Endothelial cell of umbilical vein (primary cell): ENCODE data around the gene MAST4. TPM values are rescaled to one million over a fixed set of nuclear protein-coding genes. Genes with fewer than 3 reads are reported as not detected.

Experiments
- BruUV-seq: library from RNA; stranded (reverse); fragments of 400-500 nt; replicated peaks from 2 replicates; lab custom pipeline; 2021; lab: Mats Ljungman, UMichigan
- CTCF ChIA-PET: fragments of 300-600, 350-600 bp; sonication (Branson Sonifier 250); formaldehyde crosslinking; loops from one replicate; lab custom pipeline; 2021; ENCODE audit warnings: antibody characterized with exemption, inconsistent platforms; lab: Charles Lee
- POLR2A ChIA-PET: fragments of 300-600, 350-600 bp; sonication (Branson Sonifier 250); formaldehyde crosslinking; loops from one replicate; lab custom pipeline; 2021; ENCODE audit warnings: antibody characterized with exemption, inconsistent platforms; lab: Charles Lee
- DNase-seq: peaks from one replicate; pipeline ENCODE4 v3.0.0-alpha.2; 2011; ENCODE audit warnings: low read depth, low spot score
- FAIRE-seq: peaks from 2 replicates; lab custom pipeline; 2011; peaks lifted over from hg19 to GRCh38; lab: Jason Lieb, UNC
- H2AFZ ChIP-seq: 2 replicates; pipeline ENCODE4 v1.6.0; 2012; ENCODE audit warnings: low read depth, low read length, control low read depth, inconsistent platforms
- H3K27ac ChIP-seq: 2 replicates; pipeline ENCODE4 v1.5.1; 2011; ENCODE audit warnings: low read depth, mild to moderate bottlenecking, control low read depth, low read length, moderate library complexity; ENCODE audit not compliant: insufficient read depth
- H3K27me3 ChIP-seq, 2 experiments: 2 replicates each; pipeline versions ENCODE4 v1.6.0 to v1.6.1; 2011; ENCODE audit warnings: low read length in 2 of 2, mixed read lengths in 1 of 2; ENCODE audit not compliant: control insufficient read depth in 2 of 2, insufficient read depth in 2 of 2
- H3K36me3 ChIP-seq, 2 experiments: 2 replicates in 1 of 2; 3 replicates in 1 of 2; pipeline ENCODE4 v1.5.1; 2011; ENCODE audit warnings: low read length in 2 of 2, mild to moderate bottlenecking in 1 of 2, moderate library complexity in 1 of 2; ENCODE audit not compliant: control insufficient read depth in 2 of 2, insufficient read depth in 2 of 2; ENCODE audit errors: extremely low read depth in 1 of 2
- H3K4me1 ChIP-seq: 3 replicates; pipeline ENCODE4 v1.5.1; 2011; ENCODE audit warnings: mild to moderate bottlenecking, low read length; ENCODE audit not compliant: control insufficient read depth, insufficient read depth; ENCODE audit errors: extremely low read depth
- H3K4me2 ChIP-seq: 2 replicates; pipeline ENCODE4 v1.6.1; 2011; ENCODE audit warnings: low read length, control low read depth, mixed read lengths; ENCODE audit not compliant: insufficient read depth
- H3K4me3 ChIP-seq, 3 experiments: fragments of 200-600 bp in 1 of 3; sonication (generic), shearing (Covaris generic) in 1 of 3; replicated peaks in 1 of 3; 2 replicates each; pipeline ENCODE4 v1.5.1; 2011 to 2016; ENCODE audit warnings: control low read depth in 3 of 3, low read length in 3 of 3, mild to moderate bottlenecking in 2 of 3, inconsistent platforms in 1 of 3, low read depth in 1 of 3, moderate library complexity in 1 of 3; ENCODE audit not compliant: insufficient read depth in 1 of 3
- H3K79me2 ChIP-seq: 2 replicates; pipeline ENCODE4 v1.6.0; 2012; ENCODE audit warnings: low read length, inconsistent platforms; ENCODE audit not compliant: control insufficient read depth, insufficient read depth
- H3K9ac ChIP-seq: replicated peaks from 2 replicates; pipeline ENCODE3; 2011; ENCODE audit warnings: low read length, control low read depth; ENCODE audit not compliant: insufficient read depth; ENCODE audit errors: extremely low read depth
- H3K9me1 ChIP-seq: replicated peaks from 3 replicates; pipeline ENCODE4 v1.6.0; 2011; ENCODE audit warnings: mild to moderate bottlenecking, low read length; ENCODE audit not compliant: control insufficient read depth, insufficient read depth; ENCODE audit errors: extremely low read depth
- H3K9me3 ChIP-seq: replicated peaks from 2 replicates; pipeline ENCODE4 v1.5.1; 2012; ENCODE audit warnings: low read length, inconsistent platforms; ENCODE audit not compliant: control insufficient read depth, insufficient read depth
- H4K20me1 ChIP-seq: replicated peaks from 2 replicates; pipeline ENCODE3; 2011; ENCODE audit warnings: mild to moderate bottlenecking, low read length; ENCODE audit not compliant: control insufficient read depth, insufficient read depth; ENCODE audit errors: extremely low read depth
- EZH2 ChIP-seq: IDR thresholded peaks from 2 replicates; pipeline ENCODE4 v1.6.1; 2012; ENCODE audit warnings: borderline replicate concordance, low read depth, mild to moderate bottlenecking, moderate library complexity, low read length, inconsistent platforms; ENCODE audit not compliant: severe bottlenecking
- FOS ChIP-seq: IDR thresholded peaks from 2 replicates; pipeline ENCODE4 v1.6.1; 2011; ENCODE audit warnings: mild to moderate bottlenecking, low read length, moderate library complexity, borderline replicate concordance; ENCODE audit not compliant: insufficient read depth
- GATA2 ChIP-seq: IDR thresholded peaks from 2 replicates; pipeline ENCODE4 v1.7.0; 2011; ENCODE audit warnings: low read depth, mild to moderate bottlenecking, moderate library complexity, mixed read lengths, low read length; ENCODE audit not compliant: insufficient read length, insufficient read depth
- JUN ChIP-seq: IDR thresholded peaks from 2 replicates; pipeline ENCODE4 v1.6.1; 2011; ENCODE audit warnings: borderline replicate concordance, low read depth; ENCODE audit not compliant: insufficient read length, insufficient read depth
- MAX ChIP-seq: IDR thresholded peaks from 2 replicates; pipeline ENCODE4 v1.6.1; 2011; ENCODE audit not compliant: insufficient read depth, insufficient read length
- MYC ChIP-seq: IDR thresholded peaks from one replicate; pipeline ENCODE4 v1.6.1; 2011; ENCODE audit warnings: mild to moderate bottlenecking, low read depth, low read length
- POLR2A ChIP-seq: IDR thresholded peaks from 2 replicates; pipeline ENCODE4 v1.6.1; 2012; ENCODE audit warnings: low read depth, mild to moderate bottlenecking, control low read depth, low read length
- POLR2AphosphoS5 ChIP-seq: IDR thresholded peaks from 2 replicates; pipeline ENCODE4 v1.6.1; 2012; ENCODE audit warnings: low read depth, mild to moderate bottlenecking, control low read depth, low read length, moderate library complexity; ENCODE audit not compliant: insufficient read depth
- dilution Hi-C: fragments of 300-500 bp; cut with MboI; formaldehyde crosslinking; loops from one replicate; pipeline ENCODE4 v1.15.0; 2019; ENCODE audit warnings: low sequenced_read_pairs; ENCODE audit not compliant: extremely low pct_ligation_motif_present
- intact Hi-C: fragments of 100-400 bp; cut with micrococcal nuclease; formaldehyde crosslinking; loops from one replicate; pipeline ENCODE4 v1.10.0; 2022
- polyA plus RNA-seq, 4 experiments: library from polyadenylated mRNA; depleted of rRNA in 3 of 4; stranded (reverse) in 3 of 4; unstranded in 1 of 4; fragments of >200 nt; gene quantifications; 2 replicates each; pipeline versions ENCODE4 v1.2.1 to v1.2.3, GENCODE V29; 2011 to 2012; ENCODE audit warnings: missing spikeins in 1 of 4
- total RNA-seq: library from RNA; stranded (reverse); gene quantifications from 2 replicates; pipeline ENCODE4 v1.2.3, GENCODE V29; 2021
- TF ChIP-seq, protein P1 (sequence below), 2 donors: IDR thresholded peaks; 1 replicate in 1 of 2; 2 replicates in 1 of 2; pipeline ENCODE4 v1.5.1; 2011; ENCODE audit warnings: low read length in 2 of 2, mild to moderate bottlenecking in 2 of 2, moderate library complexity in 2 of 2, control low read depth in 1 of 2, inconsistent platforms in 1 of 2, low read depth in 1 of 2; ENCODE audit not compliant: insufficient read depth in 1 of 2; ENCODE audit errors: extremely low read depth in 1 of 2

MAST4 gene
- total and polyA plus RNA-seq, 2 donors (not counting 3 experiments of a cell fraction or from before 2014, with no cell fraction given) = 40.2 to 116 TPM

GRCh38 chr5:67196537-67197059, 600.4 kb downstream of the MAST4 start, which contains the start of gene CD180:
TSS of gene CD180 (minus strand) at chr5:67196799. CDS start at chr5:67196641, 158 bp downstream.
- H2AFZ ChIP-seq = no peak within 1 kb of the TSS
- H3K9ac ChIP-seq = no peak within 1 kb of the TSS
- no peaks in the 10 kb centered on the region for H4K20me1 ChIP-seq
- no peak for TF ChIP-seq POLR2A
- TF ChIP-seq MYC = no peak
- intact Hi-C loops (no loop called here), dilution Hi-C loops (no loop called here)
- H3K4me3 ChIP-seq = no peak within 1 kb of the TSS
- no peak within 1 kb of the TSS for H3K4me2 ChIP-seq
- peaks cover 3% of the 10 kb centered on the region for H3K4me1 ChIP-seq
- no peak for FAIRE-seq
- H3K9me3 ChIP-seq = no peaks in the 10 kb centered on the region
- no peaks in the 10 kb centered on the region for H3K27me3 ChIP-seq
- no peak for DNase-seq
- no peak within 1 kb of the TSS for H3K27ac ChIP-seq
- H3K36me3 ChIP-seq = no peaks in the 10 kb centered on the region
- CTCF ChIA-PET = interaction anchor here (0.6 to 1.5 kb wide), 2 partner anchors 12 to 24 kb away, joined by 3 to 4 read pairs; no protein-coding TSS in a partner anchor
- POLR2A ChIA-PET = no interaction called here
- H3K79me2 ChIP-seq = no peaks in the 10 kb centered on the region
- BruUV-seq = no TSS peak
- no peaks in the 10 kb centered on the region for H3K9me1 ChIP-seq

DNA sequence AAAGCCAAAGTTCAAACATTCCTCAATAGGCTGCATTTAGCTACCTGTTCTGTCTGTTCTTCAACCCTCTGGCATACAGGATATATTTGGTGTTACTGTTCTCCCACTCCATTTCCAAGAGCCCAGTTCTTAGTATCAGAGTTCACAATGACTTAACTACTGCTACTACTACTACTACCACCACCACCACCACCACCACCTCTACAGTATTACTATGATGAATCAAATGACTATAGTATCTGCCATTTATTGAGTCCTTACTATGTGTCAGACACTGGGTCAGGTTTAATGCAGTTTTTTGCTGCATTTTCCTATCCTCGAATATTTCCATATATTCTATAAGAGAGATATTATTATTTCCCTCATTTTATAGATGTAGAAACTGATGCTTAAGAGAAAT, 601.3 kb downstream of the MAST4 start:
- Histone ChIP-seq H3K9me1 (no peaks in the 10 kb centered on the region), H3K27ac (no peak overlapping the region), H3K27me3 (no peaks in the 10 kb centered on the region), H3K4me1 (peaks cover 3% of the 10 kb centered on the region), H3K9me3 (no peaks in the 10 kb centered on the region), H3K4me2 (no peak overlapping the region), H3K79me2 (no peaks in the 10 kb centered on the region), H3K36me3 (no peaks in the 10 kb centered on the region), H3K9ac (no peak overlapping the region), H3K4me3 (no peak overlapping the region), H2AFZ (no peak overlapping the region), H4K20me1 (no peaks in the 10 kb centered on the region)
- no TSS peak for BruUV-seq
- POLR2A ChIA-PET = no interaction called here
- DNase-seq (no peak), FAIRE-seq (no peak)
- dilution Hi-C loops = no loop called here
- intact Hi-C loops = no loop called here
- CTCF ChIA-PET = interaction anchor here (1.5 kb wide), 1 partner anchor 11 kb away, joined by 4 read pairs; no protein-coding TSS in a partner anchor
- TF ChIP-seq POLR2AphosphoS5 = no peak
- TF ChIP-seq POLR2A = no peak
- no peak for TF ChIP-seq MAX
- TF ChIP-seq JUN = no peak
- TF ChIP-seq FOS = no peak
- TF ChIP-seq EZH2 = no peak
- TF ChIP-seq, protein P1, sequence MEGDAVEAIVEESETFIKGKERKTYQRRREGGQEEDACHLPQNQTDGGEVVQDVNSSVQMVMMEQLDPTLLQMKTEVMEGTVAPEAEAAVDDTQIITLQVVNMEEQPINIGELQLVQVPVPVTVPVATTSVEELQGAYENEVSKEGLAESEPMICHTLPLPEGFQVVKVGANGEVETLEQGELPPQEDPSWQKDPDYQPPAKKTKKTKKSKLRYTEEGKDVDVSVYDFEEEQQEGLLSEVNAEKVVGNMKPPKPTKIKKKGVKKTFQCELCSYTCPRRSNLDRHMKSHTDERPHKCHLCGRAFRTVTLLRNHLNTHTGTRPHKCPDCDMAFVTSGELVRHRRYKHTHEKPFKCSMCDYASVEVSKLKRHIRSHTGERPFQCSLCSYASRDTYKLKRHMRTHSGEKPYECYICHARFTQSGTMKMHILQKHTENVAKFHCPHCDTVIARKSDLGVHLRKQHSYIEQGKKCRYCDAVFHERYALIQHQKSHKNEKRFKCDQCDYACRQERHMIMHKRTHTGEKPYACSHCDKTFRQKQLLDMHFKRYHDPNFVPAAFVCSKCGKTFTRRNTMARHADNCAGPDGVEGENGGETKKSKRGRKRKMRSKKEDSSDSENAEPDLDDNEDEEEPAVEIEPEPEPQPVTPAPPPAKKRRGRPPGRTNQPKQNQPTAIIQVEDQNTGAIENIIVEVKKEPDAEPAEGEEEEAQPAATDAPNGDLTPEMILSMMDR (IDR thresholded peaks at IDR 0.05; ENCODE audit: extremely low read depth in 1 of 2, insufficient read depth in 1 of 2, low read depth in 1 of 2, low read length in 2 of 2) = no peak
- no peak for TF ChIP-seq MYC
- TF ChIP-seq GATA2 = no peak
